Measurements from ENCODE around the gene ANO1. TPM values are rescaled to one million over a fixed set of nuclear protein-coding genes. Genes with fewer than 3 reads are reported as not detected.

Gene ANO1
- 0.58 and 3.7 TPM in 2 replicates for total RNA-seq

DNA sequence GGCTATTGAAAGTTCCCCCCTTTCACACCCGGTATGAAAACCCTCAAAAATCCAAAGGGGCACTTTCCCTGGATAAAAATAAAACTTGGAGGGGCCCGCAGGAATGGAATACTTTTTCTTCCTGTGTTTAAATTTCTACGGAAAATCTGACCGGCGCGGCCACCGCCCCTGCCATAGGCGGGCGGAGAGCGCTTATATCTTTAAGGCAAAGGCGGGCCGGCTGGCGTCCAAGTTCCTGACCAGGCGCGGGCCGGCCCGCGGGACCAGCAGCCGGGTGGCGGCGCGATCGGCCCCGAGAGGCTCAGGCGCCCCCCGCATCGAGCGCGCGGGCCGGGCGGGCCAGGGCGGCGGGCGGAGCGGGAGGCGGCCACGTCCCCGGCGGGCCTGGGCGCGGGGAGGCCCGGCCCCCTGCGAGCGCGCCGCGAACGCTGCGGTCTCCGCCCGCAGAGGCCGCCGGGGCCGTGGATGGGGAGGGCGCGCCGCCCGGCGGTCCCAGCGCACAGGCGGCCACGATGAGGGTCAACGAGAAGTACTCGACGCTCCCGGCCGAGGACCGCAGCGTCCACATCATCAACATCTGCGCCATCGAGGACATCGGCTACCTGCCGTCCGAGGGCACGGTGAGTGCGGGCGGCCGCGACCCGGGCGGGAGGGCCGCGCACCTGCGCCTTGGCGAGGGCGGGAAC lies at the start of gene ANO1:
TSS of gene ANO1 (plus strand) at position 223 of the 686 bp plus-strand sequence. CDS start at position 513, 290 bp downstream.

DNA sequence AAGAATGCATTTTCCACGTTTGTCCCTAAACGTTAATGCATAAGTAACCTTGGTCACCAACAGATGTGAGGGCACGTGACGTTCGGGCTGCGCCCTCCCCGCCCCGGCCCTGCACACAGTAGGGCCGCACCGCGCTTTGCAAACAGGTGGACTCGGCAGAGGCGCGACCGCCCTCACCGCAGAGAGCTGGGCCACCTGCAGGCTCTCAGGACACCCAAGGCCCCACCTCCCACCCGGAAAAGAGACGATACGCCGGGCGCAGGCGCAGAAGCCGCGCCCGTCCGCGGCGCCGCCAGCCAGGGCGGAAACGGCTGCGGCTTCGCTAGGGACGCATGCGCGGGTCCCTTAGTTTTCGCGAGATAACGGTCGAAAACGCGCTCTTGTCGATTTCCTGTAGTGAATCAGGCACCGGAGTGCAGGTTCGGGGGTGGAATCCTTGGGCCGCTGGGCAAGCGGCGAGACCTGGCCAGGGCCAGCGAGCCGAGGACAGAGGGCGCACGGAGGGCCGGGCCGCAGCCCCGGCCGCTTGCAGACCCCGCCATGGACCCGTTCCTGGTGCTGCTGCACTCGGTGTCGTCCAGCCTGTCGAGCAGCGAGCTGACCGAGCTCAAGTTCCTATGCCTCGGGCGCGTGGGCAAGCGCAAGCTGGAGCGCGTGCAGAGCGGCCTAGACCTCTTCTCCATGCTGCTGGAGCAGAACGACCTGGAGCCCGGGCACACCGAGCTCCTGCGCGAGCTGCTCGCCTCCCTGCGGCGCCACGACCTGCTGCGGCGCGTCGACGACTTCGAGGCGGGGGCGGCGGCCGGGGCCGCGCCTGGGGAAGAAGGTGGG lies 125.0 kb downstream of the ANO1 start, which contains the start of gene FADD:
TSS of gene FADD (plus strand) at position 377 of the 831 bp plus-strand sequence. CDS start at position 541, 164 bp downstream.

Other genes with a start within 250 kb of the ANO1 start
- gene FADD, start 125.0 kb downstream of the ANO1 start, total RNA-seq = 36.6 and 40.6 TPM in 2 replicates
- gene PPFIA1, start 192.4 kb downstream of the ANO1 start, total RNA-seq = 39.3 and 43.4 TPM in 2 replicates